SK-N-SH (cell line): ENCODE measurements around the gene PLAGL1.

Experiments used
- CHD2 ChIP-seq: fragments of 150-350 bp; IDR thresholded peaks from 2 replicates; pipeline ENCODE4 v1.6.1; 2018; ENCODE audit warnings: low read length; ENCODE audit not compliant: partially characterized antibody
- CTCF ChIP-seq: fragments of 200-600 bp; sonication (generic); IDR thresholded peaks from 2 replicates; pipeline ENCODE4 v1.6.1; 2017; ENCODE audit warnings: antibody characterized with exemption, mild to moderate bottlenecking, moderate library complexity
- EP300 ChIP-seq, 2 experiments: IDR thresholded peaks; 2 replicates each; pipeline versions ENCODE4 v1.4.0 to v1.6.1; 2012; ENCODE audit warnings: borderline replicate concordance in 1 of 2, low read depth in 1 of 2, low read length in 1 of 2
- EZH2phosphoT487 ChIP-seq: fragments of 200-600 bp; sonication (generic); IDR thresholded peaks from 2 replicates; pipeline ENCODE4 v1.6.1; 2017; ENCODE audit warnings: low read depth, mixed run types, mild to moderate bottlenecking, antibody characterized with exemption, moderate library complexity, borderline replicate concordance
- FOSL2 ChIP-seq: IDR thresholded peaks from 2 replicates; pipeline ENCODE4 v1.4.0; 2012; ENCODE audit warnings: low read depth, mild to moderate bottlenecking, moderate library complexity, borderline replicate concordance
- JUND ChIP-seq: IDR thresholded peaks from 2 replicates; pipeline ENCODE4 v1.4.0; 2012
- MAX ChIP-seq: IDR thresholded peaks from 2 replicates; pipeline ENCODE4 v1.4.0; 2012; ENCODE audit warnings: low read depth
- POLR2AphosphoS5 ChIP-seq: IDR thresholded peaks from 2 replicates; pipeline ENCODE4 v1.6.1; 2012; ENCODE audit warnings: low read depth, low read length
- RFX5 ChIP-seq: IDR thresholded peaks from 2 replicates; pipeline ENCODE4 v1.6.1; 2012; ENCODE audit warnings: mild to moderate bottlenecking, improper control_type of control experiment, low read length
- TEAD4 ChIP-seq: IDR thresholded peaks from 2 replicates; pipeline ENCODE4 v1.4.0; 2012; ENCODE audit warnings: mild to moderate bottlenecking, borderline replicate concordance; ENCODE audit not compliant: insufficient read depth
- YY1 ChIP-seq: IDR thresholded peaks from 2 replicates; pipeline ENCODE4 v1.4.0; 2012; ENCODE audit warnings: low read depth, mild to moderate bottlenecking

GRCh38 chr6:143970456-143971218 is 37.4 kb downstream of the PLAGL1 start:
- TF ChIP-seq CTCF: no peak
- TF ChIP-seq JUND: no peak
- TF ChIP-seq CHD2: no peak
- no peak for TF ChIP-seq EP300 (IDR thresholded peaks at IDR 0.05; ENCODE audit: borderline replicate concordance in 1 of 2, low read depth in 1 of 2, low read length in 1 of 2)
- no peak for TF ChIP-seq FOSL2
- no peak for TF ChIP-seq TEAD4
- TF ChIP-seq POLR2AphosphoS5: no peak
- no peak for TF ChIP-seq RFX5
- TF ChIP-seq MAX: no peak
- no peak for TF ChIP-seq EZH2phosphoT487
- TF ChIP-seq YY1: no peak
